ENCODE measurements around the gene ASIC2. TPM values are rescaled to one million over a fixed set of nuclear protein-coding genes. Genes with fewer than 3 reads are reported as not detected.

ASIC2 gene
- total RNA-seq: not detected in 2 replicates

DNA sequence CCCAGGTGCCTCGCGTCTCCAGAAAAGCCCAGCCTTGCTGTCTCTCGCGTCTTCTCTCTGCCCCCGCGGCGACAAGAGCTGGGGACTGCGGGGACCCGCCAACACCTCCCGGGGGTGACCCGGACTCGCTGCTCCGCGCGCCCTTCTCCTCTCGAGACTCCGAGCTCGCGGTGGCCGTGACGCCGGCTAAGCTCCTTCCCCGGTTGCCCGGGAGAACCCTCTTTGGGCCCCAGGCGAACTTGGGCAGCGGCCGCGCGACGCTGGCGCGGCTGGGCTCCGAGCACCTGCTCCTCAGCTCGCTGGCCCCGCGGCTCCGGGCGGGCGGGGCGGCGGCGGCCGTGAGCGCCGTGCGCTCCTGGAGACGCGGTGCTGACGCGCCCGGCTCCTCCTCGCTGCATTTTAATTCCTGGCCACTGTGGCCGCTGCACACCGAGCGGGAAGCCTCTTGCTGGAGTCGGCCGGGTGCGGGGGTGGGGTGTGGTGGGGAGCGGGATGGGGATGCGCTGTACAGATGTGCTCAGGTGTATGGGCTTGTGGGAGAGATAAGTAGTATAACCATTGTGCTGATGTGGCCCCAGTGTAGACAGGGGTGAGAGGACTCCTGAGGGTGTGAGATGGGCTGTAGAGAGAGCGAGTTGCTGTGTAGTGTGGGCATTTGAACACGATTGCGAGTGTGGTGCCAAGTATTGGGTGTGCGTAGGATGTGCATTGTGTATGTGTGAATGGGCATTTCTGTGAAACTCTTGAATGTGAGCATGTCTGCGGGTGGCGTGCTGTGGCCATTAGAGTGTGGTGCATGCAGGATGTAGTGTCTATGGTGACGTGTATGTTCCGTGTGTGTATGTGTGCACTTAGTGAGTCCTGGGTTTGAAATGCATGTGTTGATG, at the start of gene ASIC2:
Gene ASIC2 (minus strand): TSS at position 315 of the 887 bp plus-strand sequence.
- no peak within 1 kb of the TSS for H3K27ac Mint-ChIP-seq
- no peaks in the 10 kb centered on the region for H3K9me3 Mint-ChIP-seq
- H3K4me3 Mint-ChIP-seq: no peak within 1 kb of the TSS
- DNase-seq: no peak
- no peaks in the 10 kb centered on the region for H3K36me3 Mint-ChIP-seq (ENCODE audit: low read depth)
- no peaks in the 10 kb centered on the region for H3K4me1 Mint-ChIP-seq
- intact Hi-C loops (cut with micrococcal nuclease): no loop called here
- H3K27me3 Mint-ChIP-seq: peaks cover 53% of the 10 kb centered on the region

DNA sequence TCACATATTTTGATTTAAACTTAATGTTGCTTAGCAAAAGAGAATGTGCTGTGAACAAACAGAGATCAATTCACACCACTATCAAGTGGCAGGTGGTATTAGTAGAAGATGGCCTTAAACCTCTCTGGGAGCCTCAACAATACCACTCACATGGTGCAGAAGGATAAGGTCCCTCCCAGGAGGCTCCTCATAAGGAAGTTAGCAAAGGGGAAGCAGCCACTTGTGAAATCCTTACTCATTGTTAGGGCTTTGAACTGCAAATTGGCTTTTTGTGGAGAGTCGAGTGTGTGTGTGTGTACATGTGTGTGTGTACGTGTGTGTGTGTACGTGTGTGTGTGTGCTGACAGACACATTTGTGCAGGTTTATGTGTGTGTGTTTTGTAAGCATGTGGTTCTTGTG, 48.9 kb upstream of the ASIC2 start:
- intact Hi-C loops (cut with micrococcal nuclease): no loop called here

GRCh38 chr17:33338242-33338641, 45.1 kb upstream of the ASIC2 start:
- intact Hi-C loops (cut with micrococcal nuclease): no loop called here
- H3K27me3 Mint-ChIP-seq: no peaks in the 10 kb centered on the region
- no peaks in the 10 kb centered on the region for H3K9me3 Mint-ChIP-seq
- no peaks in the 10 kb centered on the region for H3K4me1 Mint-ChIP-seq
- no peak overlapping the region for H3K4me3 Mint-ChIP-seq
- DNase-seq: no peak
- H3K27ac Mint-ChIP-seq: no peak overlapping the region
- no peaks in the 10 kb centered on the region for H3K36me3 Mint-ChIP-seq (ENCODE audit: low read depth)

More for the DNA sequence above, 48.9 kb upstream of the ASIC2 start:
- Mint-ChIP-seq H3K4me3 (no peak overlapping the region), H3K27ac (no peak overlapping the region), H3K36me3 (ENCODE audit: low read depth) (no peaks in the 10 kb centered on the region), H3K9me3 (no peaks in the 10 kb centered on the region), H3K4me1 (no peaks in the 10 kb centered on the region), H3K27me3 (no peaks in the 10 kb centered on the region)
- no peak for DNase-seq

GRCh38 chr17:33335491-33336173, 42.5 kb upstream of the ASIC2 start:
- Mint-ChIP-seq H3K27me3 (no peaks in the 10 kb centered on the region), H3K4me3 (no peak overlapping the region), H3K4me1 (no peaks in the 10 kb centered on the region), H3K9me3 (no peaks in the 10 kb centered on the region), H3K36me3 (ENCODE audit: low read depth) (no peaks in the 10 kb centered on the region), H3K27ac (no peak overlapping the region)
- intact Hi-C loops (cut with micrococcal nuclease): no loop called here
- no peak for DNase-seq

GRCh38 chr17:33334703-33335102, 41.6 kb upstream of the ASIC2 start:
- H3K4me1 Mint-ChIP-seq: no peaks in the 10 kb centered on the region
- intact Hi-C loops (cut with micrococcal nuclease): no loop called here
- DNase-seq: no peak
- H3K27ac Mint-ChIP-seq: no peak overlapping the region
- no peaks in the 10 kb centered on the region for H3K36me3 Mint-ChIP-seq (ENCODE audit: low read depth)
- H3K9me3 Mint-ChIP-seq: no peaks in the 10 kb centered on the region
- no peak overlapping the region for H3K4me3 Mint-ChIP-seq
- no peaks in the 10 kb centered on the region for H3K27me3 Mint-ChIP-seq

GRCh38 chr17:33330877-33331276, 37.8 kb upstream of the ASIC2 start:
- no peaks in the 10 kb centered on the region for H3K4me1 Mint-ChIP-seq
- H3K9me3 Mint-ChIP-seq: no peaks in the 10 kb centered on the region
- DNase-seq: no peak
- H3K27ac Mint-ChIP-seq: no peak overlapping the region
- no peaks in the 10 kb centered on the region for H3K36me3 Mint-ChIP-seq (ENCODE audit: low read depth)
- no peaks in the 10 kb centered on the region for H3K27me3 Mint-ChIP-seq
- H3K4me3 Mint-ChIP-seq: no peak overlapping the region
- intact Hi-C loops (cut with micrococcal nuclease): no loop called here

DNA sequence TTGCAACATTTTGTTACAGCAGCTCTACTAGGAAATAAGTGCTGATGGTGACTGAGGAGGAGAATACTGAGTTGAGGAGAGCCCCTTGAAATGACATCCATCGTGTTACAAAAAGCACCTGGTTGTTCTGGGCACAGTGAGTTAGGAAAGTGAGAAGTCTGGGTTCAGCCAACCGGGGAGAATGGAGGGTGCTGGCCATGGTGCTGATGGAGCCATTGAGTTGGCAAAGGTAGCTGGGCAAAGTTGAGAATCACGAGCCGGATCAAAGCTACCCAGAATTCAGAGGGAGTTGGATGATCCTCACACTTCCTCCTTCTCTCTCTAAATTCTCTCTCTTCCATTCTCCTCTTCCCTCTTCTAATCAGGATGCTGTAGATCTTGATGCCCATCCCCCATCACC, 35.0 kb upstream of the ASIC2 start:
- H3K4me1 Mint-ChIP-seq: no peaks in the 10 kb centered on the region
- intact Hi-C loops (cut with micrococcal nuclease): no loop called here
- H3K4me3 Mint-ChIP-seq: no peak overlapping the region
- no peak for DNase-seq
- H3K36me3 Mint-ChIP-seq (ENCODE audit: low read depth): no peaks in the 10 kb centered on the region
- H3K27me3 Mint-ChIP-seq: no peaks in the 10 kb centered on the region
- no peaks in the 10 kb centered on the region for H3K9me3 Mint-ChIP-seq
- H3K27ac Mint-ChIP-seq: no peak overlapping the region

GRCh38 chr17:33324736-33325135, 31.6 kb upstream of the ASIC2 start:
- Mint-ChIP-seq H3K4me1 (no peaks in the 10 kb centered on the region), H3K36me3 (ENCODE audit: low read depth) (no peaks in the 10 kb centered on the region), H3K27me3 (peaks cover 2% of the 10 kb centered on the region), H3K4me3 (no peak overlapping the region), H3K27ac (no peak overlapping the region), H3K9me3 (no peaks in the 10 kb centered on the region)
- intact Hi-C loops (cut with micrococcal nuclease): no loop called here
- no peak for DNase-seq

DNA sequence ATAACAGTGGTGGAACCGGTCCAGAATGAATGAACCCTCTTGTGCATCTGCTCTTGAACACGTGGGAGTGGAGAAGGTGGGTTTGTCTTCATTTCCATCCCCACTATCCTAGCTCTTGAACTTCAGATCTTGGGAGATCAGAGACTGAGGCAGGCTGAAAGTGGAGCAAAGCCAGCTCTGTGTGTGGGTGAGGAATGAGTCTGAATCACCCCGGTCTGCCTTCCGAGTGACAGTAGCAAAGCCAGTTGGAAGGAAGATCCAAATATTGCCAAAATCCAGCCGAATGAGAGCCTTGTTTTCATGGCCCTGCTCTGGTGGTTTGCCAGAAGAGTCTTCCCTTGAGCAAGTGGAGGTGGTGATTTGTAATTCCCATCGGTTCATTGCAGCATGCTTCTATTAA, 29.0 kb upstream of the ASIC2 start:
- H3K27ac Mint-ChIP-seq: no peak overlapping the region
- H3K9me3 Mint-ChIP-seq: no peaks in the 10 kb centered on the region
- intact Hi-C loops (cut with micrococcal nuclease): no loop called here
- peaks cover 3% of the 10 kb centered on the region for H3K27me3 Mint-ChIP-seq
- no peaks in the 10 kb centered on the region for H3K4me1 Mint-ChIP-seq
- H3K36me3 Mint-ChIP-seq (ENCODE audit: low read depth): no peaks in the 10 kb centered on the region
- no peak overlapping the region for H3K4me3 Mint-ChIP-seq
- DNase-seq: no peak

DNA sequence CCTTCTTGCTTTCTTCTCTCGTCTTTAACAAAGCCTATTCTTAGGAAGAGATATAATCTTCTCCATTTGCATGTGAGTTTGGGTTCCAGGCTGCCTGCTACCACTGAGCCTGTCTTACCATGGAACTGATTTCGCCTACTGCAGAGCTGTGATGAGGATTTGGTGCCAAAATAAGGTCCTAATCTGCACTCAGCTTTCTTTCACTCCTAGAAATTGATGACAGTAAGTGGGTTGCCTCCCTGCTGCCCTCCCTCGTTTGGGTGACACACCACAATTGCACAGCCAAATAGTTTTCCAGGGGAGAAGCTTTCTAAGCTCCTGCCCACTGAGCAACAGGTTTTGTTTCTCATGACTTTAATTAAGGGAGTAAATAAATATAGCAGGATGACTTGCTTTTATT, 25.1 kb upstream of the ASIC2 start:
- no peak overlapping the region for H3K4me3 Mint-ChIP-seq
- intact Hi-C loops (cut with micrococcal nuclease): no loop called here
- no peaks in the 10 kb centered on the region for H3K4me1 Mint-ChIP-seq
- H3K36me3 Mint-ChIP-seq (ENCODE audit: low read depth): no peaks in the 10 kb centered on the region
- H3K27me3 Mint-ChIP-seq: peaks cover 3% of the 10 kb centered on the region
- no peak overlapping the region for H3K27ac Mint-ChIP-seq
- no peaks in the 10 kb centered on the region for H3K9me3 Mint-ChIP-seq
- no peak for DNase-seq

GRCh38 chr17:33316746-33317145, 23.7 kb upstream of the ASIC2 start:
- intact Hi-C loops (cut with micrococcal nuclease): no loop called here
- no peak overlapping the region for H3K4me3 Mint-ChIP-seq
- H3K9me3 Mint-ChIP-seq: no peaks in the 10 kb centered on the region
- no peaks in the 10 kb centered on the region for H3K4me1 Mint-ChIP-seq
- DNase-seq: no peak
- no peaks in the 10 kb centered on the region for H3K36me3 Mint-ChIP-seq (ENCODE audit: low read depth)
- peaks cover 3% of the 10 kb centered on the region for H3K27me3 Mint-ChIP-seq
- H3K27ac Mint-ChIP-seq: no peak overlapping the region

DNA sequence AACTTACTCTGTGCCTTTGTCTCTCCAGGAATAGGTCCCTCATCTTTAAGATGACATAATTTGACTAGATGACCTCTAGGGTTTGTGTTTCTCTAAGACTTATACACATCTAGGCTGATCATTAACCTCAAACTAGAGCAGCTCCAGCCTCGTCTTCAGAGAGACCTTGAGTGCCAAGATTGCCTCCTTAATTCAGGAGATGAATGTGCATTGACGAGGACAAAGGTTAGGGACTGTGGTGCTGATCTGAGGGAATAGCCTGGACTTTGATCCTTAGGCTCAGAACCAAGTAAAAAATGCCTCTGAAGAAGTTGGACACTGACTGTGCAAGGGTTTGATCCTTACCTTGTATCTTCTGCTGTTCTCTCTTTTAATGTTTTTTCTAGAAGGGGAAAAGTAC, 17.2 kb upstream of the ASIC2 start:
- Mint-ChIP-seq H3K4me1 (no peaks in the 10 kb centered on the region), H3K27me3 (peaks cover 9% of the 10 kb centered on the region), H3K27ac (no peak overlapping the region), H3K9me3 (no peaks in the 10 kb centered on the region), H3K36me3 (ENCODE audit: low read depth) (no peaks in the 10 kb centered on the region), H3K4me3 (no peak overlapping the region)
- no peak for DNase-seq
- intact Hi-C loops (cut with micrococcal nuclease): no loop called here

DNA sequence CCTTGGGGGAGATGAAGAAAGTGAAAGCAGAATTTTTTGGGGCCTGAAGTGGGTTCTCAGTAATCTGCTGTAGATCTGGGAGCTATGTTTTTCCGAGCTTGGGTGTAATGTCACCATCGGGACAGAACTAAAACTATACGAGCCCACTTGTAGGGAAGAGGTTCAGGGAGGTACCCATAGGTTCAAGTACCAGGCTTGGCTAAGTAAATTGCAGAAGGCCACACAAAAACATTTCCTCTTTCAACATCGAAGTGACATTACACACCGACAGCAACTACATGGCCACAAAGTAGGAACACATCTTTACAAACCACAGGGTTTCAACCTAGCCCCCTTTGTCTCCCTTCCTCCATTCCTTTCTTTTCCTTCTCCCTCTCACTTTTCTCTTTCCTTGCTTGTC, 10.2 kb upstream of the ASIC2 start:
- peaks cover 12% of the 10 kb centered on the region for H3K4me1 Mint-ChIP-seq
- H3K27me3 Mint-ChIP-seq: peaks cover 10% of the 10 kb centered on the region
- no peak overlapping the region for H3K27ac Mint-ChIP-seq
- H3K9me3 Mint-ChIP-seq: no peaks in the 10 kb centered on the region
- no peak overlapping the region for H3K4me3 Mint-ChIP-seq
- intact Hi-C loops (cut with micrococcal nuclease): no loop called here
- no peak for DNase-seq
- no peaks in the 10 kb centered on the region for H3K36me3 Mint-ChIP-seq (ENCODE audit: low read depth)

- Mint-ChIP-seq H3K27me3 (peaks cover 9% of the 10 kb centered on the region), H3K4me1 (peaks cover 12% of the 10 kb centered on the region), H3K36me3 (ENCODE audit: low read depth) (no peaks in the 10 kb centered on the region), H3K27ac (no peak overlapping the region), H3K9me3 (no peaks in the 10 kb centered on the region), H3K4me3 (no peak overlapping the region)
- no peak for DNase-seq
- intact Hi-C loops (cut with micrococcal nuclease): no loop called here
Measured at GRCh38 chr17:33302394-33302793, 9.3 kb upstream of the ASIC2 start.
